Measurements from ENCODE around the gene PYGO2.
"Not testable (repeated sequence)": the region's sequence is repeated elsewhere in the genome, so short reads cannot be mapped to it uniquely, and the experiment has no call there.

PYGO2 gene

DNA sequence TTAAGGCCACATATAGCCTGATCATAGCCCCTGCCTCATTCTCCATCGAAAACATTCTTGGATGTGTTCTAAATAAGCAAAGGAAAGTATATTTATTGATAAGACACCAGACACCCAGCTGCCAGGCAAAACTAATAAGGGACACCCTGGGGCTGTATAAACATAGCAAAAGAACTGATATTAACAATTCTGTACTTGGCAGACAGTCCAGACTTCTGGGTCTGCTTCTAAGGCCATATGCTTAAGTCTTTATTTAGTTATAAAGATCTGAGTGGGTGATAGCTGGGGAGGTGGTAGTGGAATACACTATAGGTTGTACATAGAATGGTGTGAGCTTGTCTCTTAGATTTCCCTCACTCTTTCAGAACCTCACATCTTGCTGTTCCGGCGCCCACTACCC is 16.8 kb upstream of the PYGO2 start:
- Histone ChIP-seq H3K36me3 (ENCODE audit: control insufficient read depth, insufficient read depth, low read length) (peaks cover 3% of the 10 kb centered on the region), H3K27ac (ENCODE audit: insufficient read depth, low read length, poor library complexity, severe bottlenecking) (no peak overlapping the region), H3K4me1 (ENCODE audit: control insufficient read depth, insufficient read depth, low read length, poor library complexity, severe bottlenecking) (peaks cover under 1% of the 10 kb centered on the region), H3K9me3 (ENCODE audit: control insufficient read depth, low read length) (no peaks in the 10 kb centered on the region), H3K27me3 (replicated peaks; ENCODE audit: control insufficient read depth, insufficient read depth, low read length, poor library complexity, severe bottlenecking) (no peaks in the 10 kb centered on the region), H3K4me3 (ENCODE audit: insufficient read depth, low read depth, low read length, poor library complexity, severe bottlenecking) (no peak overlapping the region)
- no peak for DNase-seq

DNA sequence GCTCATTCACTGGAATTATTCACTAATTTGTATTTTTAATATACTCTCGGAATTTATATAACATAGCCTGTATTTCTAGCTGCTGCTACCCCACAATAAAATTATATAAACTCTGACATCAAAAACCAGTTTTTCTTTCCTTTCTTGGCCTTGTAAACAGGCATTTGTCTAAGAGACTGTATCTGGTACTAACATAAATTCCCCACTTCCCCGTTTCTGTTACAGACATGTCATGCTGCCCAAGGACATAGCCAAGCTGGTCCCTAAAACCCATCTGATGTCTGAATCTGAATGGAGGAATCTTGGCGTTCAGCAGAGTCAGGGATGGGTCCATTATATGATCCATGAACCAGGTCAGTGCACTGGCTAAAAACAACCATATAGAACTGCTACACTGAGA is 16.2 kb upstream of the PYGO2 start:
- H3K4me3 ChIP-seq (ENCODE audit: insufficient read depth, low read depth, low read length, poor library complexity, severe bottlenecking); H3K27ac ChIP-seq (ENCODE audit: insufficient read depth, low read length, poor library complexity, severe bottlenecking); H3K4me1 ChIP-seq (ENCODE audit: control insufficient read depth, insufficient read depth, low read length, poor library complexity, severe bottlenecking): not testable (repeated sequence)

DNA sequence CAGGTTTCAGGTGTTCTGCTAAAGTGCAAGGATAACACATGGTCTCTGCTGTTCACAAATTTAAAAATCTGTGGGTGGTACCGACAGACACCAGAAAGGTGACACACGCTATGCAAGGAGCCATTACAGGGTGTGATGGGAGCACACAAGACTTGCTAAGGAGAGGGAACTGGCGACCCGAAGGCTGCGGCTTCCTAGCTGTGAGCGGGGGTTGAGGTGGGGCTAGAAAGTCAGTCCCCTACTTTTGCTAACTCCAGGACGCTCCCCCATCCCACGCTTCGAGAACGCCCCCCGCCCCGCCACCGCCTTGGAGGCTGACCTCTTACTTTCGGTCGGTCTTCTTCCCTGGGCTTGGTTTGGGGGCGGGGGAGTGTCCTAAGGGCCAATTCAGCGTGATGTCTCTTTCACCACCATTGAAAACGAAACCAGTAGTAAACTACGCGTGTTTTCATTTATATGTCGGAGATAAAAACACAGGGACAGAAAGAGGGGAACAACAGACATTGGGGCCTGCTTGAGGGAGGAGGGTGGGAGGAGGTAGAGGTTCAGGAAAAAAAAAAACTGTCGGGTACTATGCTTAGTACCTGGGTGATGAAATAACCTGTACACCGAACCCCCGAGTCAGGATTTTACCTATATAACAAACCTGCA is 14.0 kb upstream of the PYGO2 start:
- peak overlapping the region; percentile 95 for H3K27ac ChIP-seq (ENCODE audit: insufficient read depth, low read length, poor library complexity, severe bottlenecking)
- peak overlapping the region; percentile 64 for H3K4me3 ChIP-seq (ENCODE audit: insufficient read depth, low read depth, low read length, poor library complexity, severe bottlenecking)
- no peaks in the 10 kb centered on the region for H3K27me3 ChIP-seq (replicated peaks; ENCODE audit: control insufficient read depth, insufficient read depth, low read length, poor library complexity, severe bottlenecking)
- no peaks in the 10 kb centered on the region for H3K9me3 ChIP-seq (ENCODE audit: control insufficient read depth, low read length)
- peak in 2 of 3 donors; percentile 19 to 44 for DNase-seq
- H3K4me1 ChIP-seq (ENCODE audit: control insufficient read depth, insufficient read depth, low read length, poor library complexity, severe bottlenecking), result peaks cover 9% of the 10 kb centered on the region
- H3K36me3 ChIP-seq (ENCODE audit: control insufficient read depth, insufficient read depth, low read length), result peaks cover 3% of the 10 kb centered on the region

More for the DNA sequence above, 16.2 kb upstream of the PYGO2 start:
- not testable (repeated sequence) for H3K9me3 ChIP-seq (ENCODE audit: control insufficient read depth, low read length); DNase-seq; H3K36me3 ChIP-seq (ENCODE audit: control insufficient read depth, insufficient read depth, low read length); H3K27me3 ChIP-seq (replicated peaks; ENCODE audit: control insufficient read depth, insufficient read depth, low read length, poor library complexity, severe bottlenecking)

DNA sequence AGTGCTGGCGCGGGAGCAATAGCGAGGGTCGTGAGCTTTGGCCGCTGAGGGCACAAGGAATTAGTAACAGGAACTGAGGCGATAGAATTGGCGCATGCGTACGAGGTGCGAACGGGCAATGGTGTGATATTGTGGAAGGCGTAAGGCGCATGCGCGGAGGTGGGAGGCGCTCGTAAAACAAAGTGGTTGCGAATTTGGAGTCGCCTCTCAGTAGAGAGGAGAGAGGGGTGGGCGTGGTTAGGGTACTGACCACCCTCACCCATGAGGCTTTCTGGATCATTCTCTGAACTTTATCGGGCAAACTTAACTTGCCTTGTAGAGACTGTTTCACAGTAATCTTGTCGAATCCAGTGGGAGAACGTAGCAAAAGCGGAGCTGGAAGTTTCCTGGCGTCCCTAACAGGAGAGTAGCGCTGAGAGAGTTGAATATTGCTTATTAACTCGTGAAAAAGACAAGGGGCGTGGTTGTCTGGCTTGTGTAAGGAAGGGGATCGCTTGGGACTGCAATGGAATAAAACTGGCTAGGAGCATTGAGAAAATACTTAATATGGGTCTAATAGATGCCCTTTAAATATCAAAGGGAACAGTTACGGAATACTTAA is 13.3 kb upstream of the PYGO2 start:
- DNase-seq, result peak; percentile 90 to 93 (median 92)
- Histone ChIP-seq H3K9me3 (ENCODE audit: control insufficient read depth, low read length) (no peaks in the 10 kb centered on the region), H3K4me3 (ENCODE audit: insufficient read depth, low read depth, low read length, poor library complexity, severe bottlenecking) (peak overlapping the region; percentile 64), H3K27ac (ENCODE audit: insufficient read depth, low read length, poor library complexity, severe bottlenecking) (peak overlapping the region; percentile 95), H3K4me1 (ENCODE audit: control insufficient read depth, insufficient read depth, low read length, poor library complexity, severe bottlenecking) (peaks cover 9% of the 10 kb centered on the region), H3K27me3 (replicated peaks; ENCODE audit: control insufficient read depth, insufficient read depth, low read length, poor library complexity, severe bottlenecking) (no peaks in the 10 kb centered on the region), H3K36me3 (ENCODE audit: control insufficient read depth, insufficient read depth, low read length) (peaks cover 8% of the 10 kb centered on the region)

DNA sequence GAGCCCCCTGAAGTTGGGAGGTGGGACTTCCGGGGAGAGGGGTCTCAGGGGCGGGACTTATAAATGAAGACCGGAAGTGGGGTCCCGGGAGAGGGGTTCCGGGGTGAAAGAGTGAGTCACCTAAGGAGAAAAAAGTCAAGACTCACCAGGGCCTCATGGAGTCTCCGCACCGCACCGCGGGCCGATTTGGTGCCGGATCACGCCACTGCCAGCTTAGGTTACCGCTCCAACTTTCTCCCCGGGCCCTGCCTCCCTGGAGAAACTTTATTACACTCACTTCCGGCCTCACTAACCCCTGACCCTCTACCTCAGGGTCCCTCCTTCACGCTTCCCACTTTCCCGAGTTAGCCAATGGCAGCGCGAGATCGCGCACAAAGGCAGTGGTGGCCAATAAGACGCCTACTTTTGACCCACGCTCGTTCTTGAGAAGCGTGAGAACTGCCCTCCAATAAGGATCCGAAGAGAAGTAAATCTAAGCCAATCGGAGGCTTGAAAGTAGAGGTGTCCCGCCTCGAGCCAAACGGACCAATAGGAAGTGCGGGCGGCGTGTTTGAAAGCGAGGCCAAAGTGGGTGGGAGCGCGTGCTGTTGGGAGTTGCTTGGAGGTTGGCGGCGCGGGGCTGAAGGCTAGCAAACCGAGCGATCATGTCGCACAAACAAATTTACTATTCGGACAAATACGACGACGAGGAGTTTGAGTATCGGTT is 12.7 kb upstream of the PYGO2 start, which contains the start of gene CKS1B:
Gene CKS1B (plus strand): TSS at position 580 of the 706 bp plus-strand sequence. CDS start 65 bp downstream, at position 645.
- Histone ChIP-seq H3K36me3 (ENCODE audit: control insufficient read depth, insufficient read depth, low read length) (peaks cover 11% of the 10 kb centered on the region), H3K27ac (ENCODE audit: insufficient read depth, low read length, poor library complexity, severe bottlenecking) (peak within 1 kb of the TSS; percentile 95), H3K4me3 (ENCODE audit: insufficient read depth, low read depth, low read length, poor library complexity, severe bottlenecking) (peak within 1 kb of the TSS; percentile 64), H3K4me1 (ENCODE audit: control insufficient read depth, insufficient read depth, low read length, poor library complexity, severe bottlenecking) (peaks cover 9% of the 10 kb centered on the region), H3K27me3 (replicated peaks; ENCODE audit: control insufficient read depth, insufficient read depth, low read length, poor library complexity, severe bottlenecking) (no peaks in the 10 kb centered on the region), H3K9me3 (ENCODE audit: control insufficient read depth, low read length) (no peaks in the 10 kb centered on the region)
- DNase-seq, result peak; percentile 95 to 97 (median 96)

DNA sequence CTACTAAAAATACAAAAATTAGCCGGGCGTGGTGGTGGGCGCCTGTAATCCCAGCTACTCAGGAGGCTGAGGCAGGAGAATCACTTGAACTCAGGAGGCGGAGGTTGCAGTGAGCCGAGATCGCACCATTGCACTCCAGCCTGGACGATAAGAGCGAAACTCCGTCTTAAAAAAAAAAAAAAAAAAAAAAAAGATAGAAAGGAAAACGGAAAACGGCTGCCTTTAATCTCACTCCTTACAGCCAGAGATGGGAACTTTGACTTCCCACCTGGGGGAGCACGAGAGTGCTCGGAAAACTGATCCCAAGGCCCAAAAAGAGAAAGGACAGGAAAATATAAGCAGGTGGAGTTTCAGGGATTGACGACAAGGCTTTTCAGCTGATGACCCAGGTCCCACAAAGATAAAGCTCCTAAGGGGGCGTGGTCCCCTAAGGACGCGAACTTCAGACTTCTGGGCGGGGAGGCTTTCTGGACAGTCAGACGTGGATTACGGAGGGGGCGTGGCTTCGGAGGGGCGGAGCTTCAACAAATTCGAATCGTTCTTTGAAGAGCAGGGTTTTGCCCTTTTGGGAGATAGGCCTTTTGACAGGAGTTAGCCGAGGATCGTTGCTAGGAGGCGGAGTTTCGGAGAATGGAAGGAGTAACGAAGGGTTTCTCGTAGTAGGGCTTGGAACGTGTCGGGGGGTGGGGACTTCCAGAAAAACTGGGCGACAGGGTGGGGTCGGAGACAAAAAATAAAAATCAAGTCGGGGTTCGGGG is 11.9 kb upstream of the PYGO2 start:
- peak; percentile 83 to 92 (median 90) for DNase-seq
- no peaks in the 10 kb centered on the region for H3K27me3 ChIP-seq (replicated peaks; ENCODE audit: control insufficient read depth, insufficient read depth, low read length, poor library complexity, severe bottlenecking)
- H3K27ac ChIP-seq (ENCODE audit: insufficient read depth, low read length, poor library complexity, severe bottlenecking), result peak overlapping the region; percentile 95
- H3K4me1 ChIP-seq (ENCODE audit: control insufficient read depth, insufficient read depth, low read length, poor library complexity, severe bottlenecking), result peaks cover 9% of the 10 kb centered on the region
- H3K4me3 ChIP-seq (ENCODE audit: insufficient read depth, low read depth, low read length, poor library complexity, severe bottlenecking), result peak overlapping the region; percentile 64
- H3K36me3 ChIP-seq (ENCODE audit: control insufficient read depth, insufficient read depth, low read length), result peaks cover 11% of the 10 kb centered on the region
- H3K9me3 ChIP-seq (ENCODE audit: control insufficient read depth, low read length), result no peaks in the 10 kb centered on the region

DNA sequence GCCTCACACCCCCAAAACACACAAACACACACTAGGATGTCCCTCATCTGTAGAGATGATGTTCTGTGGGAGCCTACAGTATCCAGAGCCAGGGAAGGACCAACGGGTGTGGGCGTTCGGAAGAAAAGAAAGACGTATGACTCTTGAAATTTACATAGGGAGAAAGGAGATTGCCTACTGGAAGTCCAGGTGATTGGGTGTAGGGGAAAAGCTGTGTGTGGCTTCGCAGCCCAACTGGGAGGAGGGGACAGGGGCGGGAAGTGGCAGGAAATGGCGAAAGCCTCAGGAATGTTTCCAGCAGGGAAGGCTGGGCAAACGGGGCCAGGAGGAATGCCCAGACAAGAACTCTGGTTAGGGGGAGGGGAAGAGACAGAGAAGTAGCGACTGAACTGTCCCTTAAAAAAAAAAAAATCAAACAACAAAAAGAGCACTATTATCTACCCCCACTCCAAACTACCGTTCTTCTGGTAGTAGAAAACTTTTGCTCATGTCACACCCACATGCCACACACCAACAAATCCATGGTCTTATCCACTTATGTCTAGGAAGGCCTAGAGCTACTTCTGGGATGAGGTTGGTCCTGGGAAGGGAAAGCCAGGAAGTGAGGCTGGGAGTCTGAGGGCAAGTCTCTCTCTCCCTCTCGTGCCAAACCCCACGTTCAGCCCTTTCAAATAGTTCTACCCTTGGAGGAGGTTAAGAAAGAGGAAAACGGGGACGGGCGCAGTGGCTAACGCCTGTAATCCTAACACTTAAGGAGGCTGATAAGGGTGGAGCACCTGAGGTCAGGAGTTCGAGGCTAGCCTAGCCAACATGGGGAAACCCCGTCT is 11.1 kb upstream of the PYGO2 start:
- Histone ChIP-seq H3K27ac (ENCODE audit: insufficient read depth, low read length, poor library complexity, severe bottlenecking) (peak overlapping the region; percentile 95), H3K36me3 (ENCODE audit: control insufficient read depth, insufficient read depth, low read length) (peaks cover 17% of the 10 kb centered on the region), H3K9me3 (ENCODE audit: control insufficient read depth, low read length) (no peaks in the 10 kb centered on the region), H3K4me3 (ENCODE audit: insufficient read depth, low read depth, low read length, poor library complexity, severe bottlenecking) (no peak overlapping the region), H3K27me3 (replicated peaks; ENCODE audit: control insufficient read depth, insufficient read depth, low read length, poor library complexity, severe bottlenecking) (no peaks in the 10 kb centered on the region), H3K4me1 (ENCODE audit: control insufficient read depth, insufficient read depth, low read length, poor library complexity, severe bottlenecking) (peaks cover 9% of the 10 kb centered on the region)
- no peak for DNase-seq

DNA sequence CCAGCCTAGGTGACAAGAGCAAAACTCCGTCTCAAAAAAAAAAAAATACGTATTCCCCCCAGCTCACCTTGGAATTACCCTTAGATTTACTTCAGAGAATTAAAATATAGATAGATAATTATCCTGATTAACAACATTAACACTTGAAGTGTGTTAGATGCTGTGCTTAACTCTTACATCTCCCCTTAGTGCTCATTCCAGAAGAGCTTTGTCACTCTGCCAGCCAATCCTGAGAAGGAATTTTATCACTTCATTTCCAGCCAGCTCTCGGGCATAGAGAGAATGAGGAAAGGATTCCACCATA is 10.6 kb upstream of the PYGO2 start:
- no peaks in the 10 kb centered on the region for H3K9me3 ChIP-seq (ENCODE audit: control insufficient read depth, low read length)
- no peak overlapping the region for H3K4me3 ChIP-seq (ENCODE audit: insufficient read depth, low read depth, low read length, poor library complexity, severe bottlenecking)
- H3K36me3 ChIP-seq (ENCODE audit: control insufficient read depth, insufficient read depth, low read length), result peaks cover 22% of the 10 kb centered on the region
- no peak overlapping the region for H3K27ac ChIP-seq (ENCODE audit: insufficient read depth, low read length, poor library complexity, severe bottlenecking)
- H3K4me1 ChIP-seq (ENCODE audit: control insufficient read depth, insufficient read depth, low read length, poor library complexity, severe bottlenecking), result peaks cover 9% of the 10 kb centered on the region
- no peak for DNase-seq
- no peaks in the 10 kb centered on the region for H3K27me3 ChIP-seq (replicated peaks; ENCODE audit: control insufficient read depth, insufficient read depth, low read length, poor library complexity, severe bottlenecking)

DNA sequence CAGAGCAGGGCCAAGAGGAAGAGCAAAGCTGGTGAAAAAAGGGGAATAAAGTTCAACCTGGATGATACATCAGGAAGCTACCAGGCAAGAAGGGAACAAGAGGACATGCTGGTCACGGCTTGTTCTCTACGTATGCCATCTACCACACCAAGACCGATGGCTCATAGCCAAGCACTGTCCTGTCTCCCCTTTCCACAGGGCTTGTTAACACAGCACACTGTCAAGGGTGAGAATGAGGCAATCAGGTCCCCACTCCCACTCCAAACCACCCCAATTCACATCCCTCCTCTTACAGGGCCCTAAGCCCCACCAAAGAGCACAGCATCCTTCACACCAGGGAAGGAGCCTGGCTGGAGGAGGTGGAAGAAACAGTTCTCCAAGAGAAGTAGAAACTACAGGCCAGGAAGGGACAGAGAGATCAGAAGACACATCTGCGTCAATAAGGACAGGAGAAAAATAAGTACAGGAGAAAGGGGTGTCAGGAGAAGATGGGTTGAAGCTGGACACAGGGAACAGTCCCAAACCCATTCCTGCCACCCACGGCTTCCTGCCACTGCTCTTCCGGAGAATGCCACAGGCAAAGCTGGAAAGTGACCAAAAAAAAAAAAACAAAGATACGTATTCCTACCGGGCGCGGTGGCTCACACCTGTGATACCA is 9.9 kb upstream of the PYGO2 start:
- H3K27me3 ChIP-seq (replicated peaks; ENCODE audit: control insufficient read depth, insufficient read depth, low read length, poor library complexity, severe bottlenecking), result no peaks in the 10 kb centered on the region
- no peak overlapping the region for H3K4me3 ChIP-seq (ENCODE audit: insufficient read depth, low read depth, low read length, poor library complexity, severe bottlenecking)
- no peak for DNase-seq
- no peaks in the 10 kb centered on the region for H3K9me3 ChIP-seq (ENCODE audit: control insufficient read depth, low read length)
- no peak overlapping the region for H3K27ac ChIP-seq (ENCODE audit: insufficient read depth, low read length, poor library complexity, severe bottlenecking)
- peaks cover 28% of the 10 kb centered on the region for H3K36me3 ChIP-seq (ENCODE audit: control insufficient read depth, insufficient read depth, low read length)
- H3K4me1 ChIP-seq (ENCODE audit: control insufficient read depth, insufficient read depth, low read length, poor library complexity, severe bottlenecking), result peaks cover 9% of the 10 kb centered on the region
